ENCODE data around the gene FAHD1.

FAHD1 gene

DNA sequence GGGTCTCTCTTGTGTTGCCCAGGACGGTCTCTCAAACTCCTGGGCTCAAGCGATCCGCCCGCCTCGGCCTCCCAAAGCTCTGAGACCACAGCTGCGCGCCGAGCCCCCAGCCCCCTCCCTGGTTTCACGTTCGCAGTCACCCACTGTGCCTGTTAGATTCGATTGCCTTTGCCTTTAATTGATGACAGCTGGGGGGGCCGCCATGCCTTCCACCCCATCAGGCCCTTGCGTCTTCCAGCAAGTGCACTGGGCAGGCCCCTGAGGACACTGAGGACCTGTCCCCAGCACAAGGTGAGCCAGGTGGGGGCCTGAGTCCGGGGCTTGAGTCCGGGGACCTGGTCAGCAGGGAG is 36.8 kb upstream of the FAHD1 start:
- peaks cover 17% of the 10 kb centered on the region for H3K79me2 ChIP-seq
- no peaks in the 10 kb centered on the region for H3K9me3 ChIP-seq (ENCODE audit: control insufficient read depth, low read length)
- H3K27ac ChIP-seq, result no peak overlapping the region
- no peak overlapping the region for H2AFZ ChIP-seq
- H3K9ac ChIP-seq, result no peak overlapping the region
- H3K4me2 ChIP-seq (ENCODE audit: low read length), result no peak overlapping the region
- H3K27me3 ChIP-seq (ENCODE audit: control insufficient read depth, insufficient read depth, low read length), result no peaks in the 10 kb centered on the region
- no peak for TF ChIP-seq CTCF (IDR thresholded peaks at IDR 0.05)
- H3K36me3 ChIP-seq (ENCODE audit: control insufficient read depth, insufficient read depth, low read length), result no peaks in the 10 kb centered on the region
- no peaks in the 10 kb centered on the region for H3K4me1 ChIP-seq
- H3K4me3 ChIP-seq (ENCODE audit: low read depth, low read length), result no peak overlapping the region

GRCh38 chr16:1790611-1791255 is 36.3 kb upstream of the FAHD1 start:
- TF ChIP-seq CTCF (IDR thresholded peaks at IDR 0.05), result no peak
- no peaks in the 10 kb centered on the region for H3K9me3 ChIP-seq (ENCODE audit: control insufficient read depth, low read length)
- no peak overlapping the region for H2AFZ ChIP-seq
- H3K4me2 ChIP-seq (ENCODE audit: low read length), result no peak overlapping the region
- H3K36me3 ChIP-seq (ENCODE audit: control insufficient read depth, insufficient read depth, low read length), result no peaks in the 10 kb centered on the region
- H3K9ac ChIP-seq, result no peak overlapping the region
- no peaks in the 10 kb centered on the region for H3K4me1 ChIP-seq
- H3K79me2 ChIP-seq, result peaks cover 12% of the 10 kb centered on the region
- no peak overlapping the region for H3K27ac ChIP-seq
- H3K27me3 ChIP-seq (ENCODE audit: control insufficient read depth, insufficient read depth, low read length), result no peaks in the 10 kb centered on the region
- no peak overlapping the region for H3K4me3 ChIP-seq (ENCODE audit: low read depth, low read length)

DNA sequence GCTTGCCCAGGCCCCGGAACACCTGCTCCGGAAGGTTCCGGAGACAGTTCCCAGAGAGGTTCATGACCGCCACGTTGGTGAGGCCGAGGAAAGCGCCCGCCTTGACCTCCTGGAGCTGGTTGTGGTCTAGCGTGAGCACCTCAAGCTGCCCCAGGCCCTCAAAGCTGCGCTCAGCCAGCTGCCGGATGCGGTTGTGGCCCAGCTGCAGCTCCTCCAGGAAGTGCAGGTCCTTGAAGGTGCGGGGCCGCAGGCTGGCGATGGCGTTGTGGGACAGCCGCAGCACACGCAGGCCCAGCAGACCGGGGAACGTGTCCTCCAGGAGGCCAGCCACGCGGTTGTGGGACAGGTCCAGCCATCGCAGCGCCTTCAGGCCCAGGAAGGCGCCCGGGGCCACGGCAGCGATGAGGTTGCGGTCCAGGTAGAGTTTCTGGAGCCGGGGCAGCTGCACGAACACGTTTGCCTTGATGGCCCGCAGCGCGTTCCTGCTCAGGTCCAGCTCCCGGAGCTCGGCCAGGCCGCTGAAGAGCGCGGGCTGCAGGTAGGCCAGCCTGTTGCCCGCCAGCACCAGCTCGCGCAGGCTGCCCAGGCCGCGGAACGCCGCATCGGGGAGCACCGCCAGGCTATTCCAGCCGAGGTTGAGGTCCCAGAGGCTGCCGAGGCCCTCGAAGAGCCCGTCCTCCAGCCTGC is 35.6 kb upstream of the FAHD1 start:
- H3K4me3 ChIP-seq (ENCODE audit: low read depth, low read length), result no peak overlapping the region
- no peak overlapping the region for H2AFZ ChIP-seq
- H3K4me2 ChIP-seq (ENCODE audit: low read length), result no peak overlapping the region
- peaks cover 5% of the 10 kb centered on the region for H3K79me2 ChIP-seq
- no peak for TF ChIP-seq CTCF (IDR thresholded peaks at IDR 0.05)
- H3K9me3 ChIP-seq (ENCODE audit: control insufficient read depth, low read length), result no peaks in the 10 kb centered on the region
- H3K27me3 ChIP-seq (ENCODE audit: control insufficient read depth, insufficient read depth, low read length), result no peaks in the 10 kb centered on the region
- no peaks in the 10 kb centered on the region for H3K36me3 ChIP-seq (ENCODE audit: control insufficient read depth, insufficient read depth, low read length)
- H3K9ac ChIP-seq, result no peak overlapping the region
- H3K4me1 ChIP-seq, result no peaks in the 10 kb centered on the region
- H3K27ac ChIP-seq, result no peak overlapping the region

GRCh38 chr16:1791943-1792812 is 34.8 kb upstream of the FAHD1 start:
- H3K9me3 ChIP-seq (ENCODE audit: control insufficient read depth, low read length), result no peaks in the 10 kb centered on the region
- H3K27ac ChIP-seq, result no peak overlapping the region
- H2AFZ ChIP-seq, result no peak overlapping the region
- no peaks in the 10 kb centered on the region for H3K27me3 ChIP-seq (ENCODE audit: control insufficient read depth, insufficient read depth, low read length)
- H3K9ac ChIP-seq, result no peak overlapping the region
- no peak for TF ChIP-seq CTCF (IDR thresholded peaks at IDR 0.05)
- H3K36me3 ChIP-seq (ENCODE audit: control insufficient read depth, insufficient read depth, low read length), result no peaks in the 10 kb centered on the region
- no peak overlapping the region for H3K4me3 ChIP-seq (ENCODE audit: low read depth, low read length)
- H3K4me1 ChIP-seq, result no peaks in the 10 kb centered on the region
- H3K4me2 ChIP-seq (ENCODE audit: low read length), result no peak overlapping the region
- no peaks in the 10 kb centered on the region for H3K79me2 ChIP-seq

Measured in parathyroid adenoma (tissue), 2 donors.